ENCODE data around the gene CYBA.

GRCh38 chr16:88617268-88618031 lies 33.4 kb downstream of the CYBA start:
- TF ChIP-seq POLR2A (IDR thresholded peaks at IDR 0.05; ENCODE audit: low read length) (no peak), GATA1 (IDR thresholded peaks at IDR 0.05; ENCODE audit: low read depth, low read length) (no peak)
